HG03103 (cell line): ENCODE measurements around the gene ABHD2.
A peak's percentile ranks its signal among the peaks of the same experiment; 100 is the strongest.

Experiments
- ATAC-seq: cut with Tn5 transposase; IDR thresholded peaks from one replicate; pipeline ENCODE4 v1.9.1; 2021; ENCODE audit warnings: low read depth; ENCODE audit not compliant: unreplicated experiment

Gene ABHD2

GRCh38 chr15:89161666-89162065 lies 73.4 kb downstream of the ABHD2 start:
- no peak for ATAC-seq

- ATAC-seq: no peak
Observed at GRCh38 chr15:89163271-89164055, 75.2 kb downstream of the ABHD2 start.

GRCh38 chr15:89164712-89165211 lies 76.5 kb downstream of the ABHD2 start:
- no peak for ATAC-seq

- no peak for ATAC-seq
Observed at GRCh38 chr15:89165677-89166076, 77.4 kb downstream of the ABHD2 start.

- ATAC-seq: peak; percentile 71
Observed at GRCh38 chr15:89167267-89168176, 79.3 kb downstream of the ABHD2 start.

GRCh38 chr15:89168316-89168833 lies 80.1 kb downstream of the ABHD2 start:
- ATAC-seq: no peak

GRCh38 chr15:89170364-89170763 lies 82.1 kb downstream of the ABHD2 start:
- ATAC-seq: no peak

GRCh38 chr15:89171136-89172072 lies 83.1 kb downstream of the ABHD2 start:
- no peak for ATAC-seq

GRCh38 chr15:89172921-89173320 lies 84.7 kb downstream of the ABHD2 start:
- ATAC-seq: no peak

GRCh38 chr15:89174476-89174875 lies 86.2 kb downstream of the ABHD2 start:
- ATAC-seq: no peak

- no peak for ATAC-seq
Observed at GRCh38 chr15:89175617-89176191, 87.4 kb downstream of the ABHD2 start.

GRCh38 chr15:89177116-89177515 lies 88.9 kb downstream of the ABHD2 start:
- ATAC-seq: no peak

- ATAC-seq: no peak
Observed at GRCh38 chr15:89177633-89178306, 89.5 kb downstream of the ABHD2 start.

GRCh38 chr15:89178307-89178977 lies 90.2 kb downstream of the ABHD2 start:
- no peak for ATAC-seq

GRCh38 chr15:89179966-89180875 lies 92.0 kb downstream of the ABHD2 start:
- ATAC-seq: no peak

GRCh38 chr15:89184357-89184756 lies 96.1 kb downstream of the ABHD2 start:
- no peak for ATAC-seq

GRCh38 chr15:89184886-89185526 lies 96.8 kb downstream of the ABHD2 start:
- no peak for ATAC-seq
